ENCODE measurements around the gene PRR27. TPM values are rescaled to one million over a fixed set of nuclear protein-coding genes. Genes with fewer than 3 reads are reported as not detected.

Gene PRR27
- not detected in 2 replicates for total RNA-seq (2014; rRNA removed; shearing (Covaris generic))

- Histone ChIP-seq H3K4me1 (replicated peaks) (no peaks in the 10 kb centered on the region), H3K27me3 (replicated peaks) (peaks cover 2% of the 10 kb centered on the region; the same call in 1 of the 2 replicates), H3K4me3 (no peak within 1 kb of the TSS), H3K27ac (no peak within 1 kb of the TSS), H3K9me3 (replicated peaks) (no peaks in the 10 kb centered on the region), H3K36me3 (no peaks in the 10 kb centered on the region)
- DNase-seq (ENCODE audit: low read depth in 1 of 2, low spot score in 2 of 2) = no peak
These were observed at the start of gene PRR27 for GRCh38 chr4:70153937-70154336. Gene PRR27, plus strand, starts transcription at chr4:70154237. Its CDS starts 139 bp downstream, at chr4:70154376.

- Histone ChIP-seq H3K27ac (no peak overlapping the region), H3K4me1 (replicated peaks) (no peaks in the 10 kb centered on the region), H3K36me3 (no peaks in the 10 kb centered on the region), H3K27me3 (replicated peaks) (no peaks in the 10 kb centered on the region), H3K9me3 (replicated peaks) (no peaks in the 10 kb centered on the region), H3K4me3 (no peak overlapping the region)
- no peak for DNase-seq (ENCODE audit: low read depth in 1 of 2, low spot score in 2 of 2)
These were observed 43.1 kb upstream of the PRR27 start for GRCh38 chr4:70110917-70111316.

GRCh38 chr4:70113656-70114055, 40.4 kb upstream of the PRR27 start:
- Histone ChIP-seq H3K27me3 (replicated peaks) (no peaks in the 10 kb centered on the region), H3K27ac (no peak overlapping the region), H3K36me3 (no peaks in the 10 kb centered on the region), H3K4me3 (no peak overlapping the region), H3K9me3 (replicated peaks) (no peaks in the 10 kb centered on the region), H3K4me1 (replicated peaks) (no peaks in the 10 kb centered on the region)
- DNase-seq (ENCODE audit: low read depth in 1 of 2, low spot score in 2 of 2) = no peak

- no peak for DNase-seq (ENCODE audit: low read depth in 1 of 2, low spot score in 2 of 2)
- Histone ChIP-seq H3K4me3 (no peak overlapping the region), H3K27ac (no peak overlapping the region), H3K36me3 (no peaks in the 10 kb centered on the region), H3K4me1 (replicated peaks) (no peaks in the 10 kb centered on the region), H3K27me3 (replicated peaks) (no peaks in the 10 kb centered on the region), H3K9me3 (replicated peaks) (no peaks in the 10 kb centered on the region)
These were observed 39.9 kb upstream of the PRR27 start for GRCh38 chr4:70114096-70114495.

- H3K36me3 ChIP-seq = no peaks in the 10 kb centered on the region
- no peak overlapping the region for H3K4me3 ChIP-seq
- no peaks in the 10 kb centered on the region for H3K4me1 ChIP-seq (replicated peaks)
These were observed 33.7 kb upstream of the PRR27 start for GRCh38 chr4:70120323-70120722.

GRCh38 chr4:70133473-70133872, 20.6 kb upstream of the PRR27 start:
- Histone ChIP-seq H3K4me3 (no peak overlapping the region), H3K4me1 (replicated peaks) (no peaks in the 10 kb centered on the region), H3K36me3 (no peaks in the 10 kb centered on the region), H3K9me3 (replicated peaks) (no peaks in the 10 kb centered on the region), H3K27me3 (replicated peaks) (0 out of 2 replicates have a peak, but pooled peaks cover 4% of the 10 kb centered on the region), H3K27ac (no peak overlapping the region)
- no peak for DNase-seq (ENCODE audit: low read depth in 1 of 2, low spot score in 2 of 2)

More at GRCh38 chr4:70120323-70120722, 33.7 kb upstream of the PRR27 start:
- DNase-seq (ENCODE audit: low read depth in 1 of 2, low spot score in 2 of 2) = no peak
- H3K27ac ChIP-seq = no peak overlapping the region
- H3K9me3 ChIP-seq (replicated peaks) = no peaks in the 10 kb centered on the region
- H3K27me3 ChIP-seq (replicated peaks) = no peaks in the 10 kb centered on the region

GRCh38 chr4:70138751-70139150, 15.3 kb upstream of the PRR27 start:
- 0 out of 2 replicates have a peak, but pooled peaks cover 4% of the 10 kb centered on the region for H3K27me3 ChIP-seq (replicated peaks)
- DNase-seq (ENCODE audit: low read depth in 1 of 2, low spot score in 2 of 2) = no peak
- no peaks in the 10 kb centered on the region for H3K36me3 ChIP-seq
- H3K4me3 ChIP-seq = no peak overlapping the region
- H3K9me3 ChIP-seq (replicated peaks) = no peaks in the 10 kb centered on the region
- no peak overlapping the region for H3K27ac ChIP-seq
- no peaks in the 10 kb centered on the region for H3K4me1 ChIP-seq (replicated peaks)

- Histone ChIP-seq H3K4me3 (no peak overlapping the region), H3K9me3 (replicated peaks) (no peaks in the 10 kb centered on the region), H3K27me3 (replicated peaks) (peaks cover 2% of the 10 kb centered on the region; the same call in 1 of the 2 replicates), H3K27ac (no peak overlapping the region), H3K4me1 (replicated peaks) (no peaks in the 10 kb centered on the region), H3K36me3 (no peaks in the 10 kb centered on the region)
- no peak for DNase-seq (ENCODE audit: low read depth in 1 of 2, low spot score in 2 of 2)
These were observed 2.8 kb upstream of the PRR27 start for GRCh38 chr4:70151271-70151670.

- no peak for DNase-seq (ENCODE audit: low read depth in 1 of 2, low spot score in 2 of 2)
- no peak overlapping the region for H3K4me3 ChIP-seq
These were observed 1.9 kb upstream of the PRR27 start for GRCh38 chr4:70152088-70152487.

GRCh38 chr4:70158576-70158975, 4.5 kb downstream of the PRR27 start:
- no peak overlapping the region for H3K4me3 ChIP-seq
- no peaks in the 10 kb centered on the region for H3K9me3 ChIP-seq (replicated peaks)
- no peaks in the 10 kb centered on the region for H3K4me1 ChIP-seq (replicated peaks)
- H3K27me3 ChIP-seq (replicated peaks) = no peaks in the 10 kb centered on the region
- DNase-seq (ENCODE audit: low read depth in 1 of 2, low spot score in 2 of 2) = no peak
- H3K36me3 ChIP-seq = no peaks in the 10 kb centered on the region
- H3K27ac ChIP-seq = no peak overlapping the region

More at GRCh38 chr4:70152088-70152487, 1.9 kb upstream of the PRR27 start:
- no peaks in the 10 kb centered on the region for H3K9me3 ChIP-seq (replicated peaks)
- H3K4me1 ChIP-seq (replicated peaks) = no peaks in the 10 kb centered on the region
- H3K36me3 ChIP-seq = no peaks in the 10 kb centered on the region
- H3K27me3 ChIP-seq (replicated peaks) = peaks cover 2% of the 10 kb centered on the region; the same call in 1 of the 2 replicates
- no peak overlapping the region for H3K27ac ChIP-seq

- Histone ChIP-seq H3K4me3 (no peak overlapping the region), H3K9me3 (replicated peaks) (no peaks in the 10 kb centered on the region), H3K27ac (no peak overlapping the region), H3K36me3 (no peaks in the 10 kb centered on the region), H3K4me1 (replicated peaks) (no peaks in the 10 kb centered on the region), H3K27me3 (replicated peaks) (no peaks in the 10 kb centered on the region)
- DNase-seq (ENCODE audit: low read depth in 1 of 2, low spot score in 2 of 2) = no peak
These were observed 23.1 kb downstream of the PRR27 start for GRCh38 chr4:70177090-70177489.

- Histone ChIP-seq H3K4me3 (no peak overlapping the region), H3K27me3 (replicated peaks) (no peaks in the 10 kb centered on the region), H3K36me3 (no peaks in the 10 kb centered on the region), H3K27ac (no peak overlapping the region), H3K4me1 (replicated peaks) (no peaks in the 10 kb centered on the region), H3K9me3 (replicated peaks) (no peaks in the 10 kb centered on the region)
- DNase-seq (ENCODE audit: low read depth in 1 of 2, low spot score in 2 of 2) = no peak
These were observed 24.1 kb downstream of the PRR27 start for GRCh38 chr4:70178075-70178660.

GRCh38 chr4:70179811-70180210, 25.8 kb downstream of the PRR27 start:
- Histone ChIP-seq H3K9me3 (replicated peaks) (no peaks in the 10 kb centered on the region), H3K4me3 (no peak overlapping the region), H3K27me3 (replicated peaks) (no peaks in the 10 kb centered on the region), H3K4me1 (replicated peaks) (no peaks in the 10 kb centered on the region), H3K27ac (no peak overlapping the region), H3K36me3 (no peaks in the 10 kb centered on the region)
- DNase-seq (ENCODE audit: low read depth in 1 of 2, low spot score in 2 of 2) = no peak

- no peak overlapping the region for H3K27ac ChIP-seq
- H3K4me1 ChIP-seq (replicated peaks) = no peaks in the 10 kb centered on the region
- H3K36me3 ChIP-seq = no peaks in the 10 kb centered on the region
- DNase-seq (ENCODE audit: low read depth in 1 of 2, low spot score in 2 of 2) = no peak
- H3K27me3 ChIP-seq (replicated peaks) = no peaks in the 10 kb centered on the region
- H3K4me3 ChIP-seq = no peak overlapping the region
- no peaks in the 10 kb centered on the region for H3K9me3 ChIP-seq (replicated peaks)
These were observed 27.8 kb downstream of the PRR27 start for GRCh38 chr4:70181864-70182263.

Data from SJSA1 (cell line).